ENCODE measurements around the gene VSIG4.
"Not testable (repeated sequence)": the region's sequence is repeated elsewhere in the genome, so short reads cannot be mapped to it uniquely, and the experiment has no call there.

VSIG4 gene

GRCh38 chrX:65976161-65976560 is 63.7 kb downstream of the VSIG4 start:
- Histone ChIP-seq H3K27me3 (ENCODE audit: insufficient read depth, low read length, poor library complexity) (no peaks in the 10 kb centered on the region), H2BK120ac (ENCODE audit: low read depth, low read length) (no peak overlapping the region), H3K4me1 (ENCODE audit: control insufficient read depth, low read depth, low read length) (no peaks in the 10 kb centered on the region), H2BK15ac (replicated peaks; ENCODE audit: low read depth) (no peak overlapping the region), H3K9ac (ENCODE audit: low read length) (no peak overlapping the region), H3K79me1 (ENCODE audit: low read length) (no peaks in the 10 kb centered on the region), H3K36me3 (ENCODE audit: control insufficient read depth, insufficient read depth, low read length) (no peaks in the 10 kb centered on the region), H2AK5ac (ENCODE audit: low read length) (no peak overlapping the region), H3K4me2 (ENCODE audit: low read length) (no peak overlapping the region), H3K4me3 (ENCODE audit: low read length) (no peak overlapping the region), H3K18ac (ENCODE audit: low read length) (no peak overlapping the region), H3K79me2 (ENCODE audit: control insufficient read depth, insufficient read depth, low read length) (no peaks in the 10 kb centered on the region), H4K5ac (ENCODE audit: low read length) (no peak overlapping the region), H3K4ac (ENCODE audit: low read depth, low read length) (no peak overlapping the region), H2BK5ac (ENCODE audit: low read length) (no peak overlapping the region), H3K56ac (ENCODE audit: low read length) (no peak overlapping the region), H3K23ac (ENCODE audit: low read length) (no peak overlapping the region), H4K8ac (ENCODE audit: low read depth, low read length) (no peak overlapping the region), H3K27ac (ENCODE audit: low read depth, low read length) (no peak overlapping the region)
- no peak for DNase-seq

- not testable (repeated sequence) for H3K18ac ChIP-seq (ENCODE audit: low read length)
- no CpG with 5 or more reads among the region's 38 CpGs for WGBS (ENCODE audit: extremely low coverage, insufficient coverage, low lambda C conversion rate)
Observed at GRCh38 chrX:65975161-65975751, 64.6 kb downstream of the VSIG4 start.

More at GRCh38 chrX:65975161-65975751, 64.6 kb downstream of the VSIG4 start:
- H2AK5ac ChIP-seq (ENCODE audit: low read length); H2BK120ac ChIP-seq (ENCODE audit: low read depth, low read length); H4K5ac ChIP-seq (ENCODE audit: low read length); H3K4me3 ChIP-seq (ENCODE audit: low read length); H3K4ac ChIP-seq (ENCODE audit: low read depth, low read length); H3K79me1 ChIP-seq (ENCODE audit: low read length); H3K9ac ChIP-seq (ENCODE audit: low read length); H3K23ac ChIP-seq (ENCODE audit: low read length); H2BK15ac ChIP-seq (replicated peaks; ENCODE audit: low read depth); H3K56ac ChIP-seq (ENCODE audit: low read length); H3K4me1 ChIP-seq (ENCODE audit: control insufficient read depth, low read depth, low read length); DNase-seq; H2BK5ac ChIP-seq (ENCODE audit: low read length); H3K4me2 ChIP-seq (ENCODE audit: low read length); H3K27me3 ChIP-seq (ENCODE audit: insufficient read depth, low read length, poor library complexity); H3K27ac ChIP-seq (ENCODE audit: low read depth, low read length); H3K79me2 ChIP-seq (ENCODE audit: control insufficient read depth, insufficient read depth, low read length); H3K36me3 ChIP-seq (ENCODE audit: control insufficient read depth, insufficient read depth, low read length); H4K8ac ChIP-seq (ENCODE audit: low read depth, low read length): not testable (repeated sequence)
